Gastroesophageal sphincter (tissue), 4 donors: ENCODE measurements around the gene ADM2. TPM values are rescaled to one million over a fixed set of nuclear protein-coding genes. Genes with fewer than 3 reads are reported as not detected.

ENCODE experiments used
- ATAC-seq: fragments of 150-250 bp; one replicate; pipeline ENCODE4 v1.9.1; 2016; ENCODE audit warnings: mild to moderate bottlenecking, moderate library complexity
- H3K27ac ChIP-seq, 4 donors: fragments of 200-600 bp; sonication (generic) in 3 of 4; 1 replicate in 3 of 4; 2 replicates in 1 of 4; pipeline ENCODE4 v1.5.1; 2016 to 2019
- H3K27me3 ChIP-seq: fragments of 200-600 bp; sonication (generic); one replicate; pipeline ENCODE4 v1.5.1; 2019
- H3K36me3 ChIP-seq, 2 donors: fragments of 200-600 bp; sonication (generic); one replicate each; pipeline ENCODE4 v1.5.1; 2019; ENCODE audit warnings: control low read depth in 1 of 2
- H3K4me1 ChIP-seq, 3 donors: fragments of 200-600 bp; sonication (generic); 1 replicate in 2 of 3; 2 replicates in 1 of 3; pipeline ENCODE4 v1.5.1; 2016 to 2019; ENCODE audit warnings: control low read depth in 2 of 3
- H3K4me3 ChIP-seq, 2 donors: fragments of 200-600 bp; sonication (generic); one replicate each; pipeline ENCODE4 v1.5.1; 2019; ENCODE audit warnings: mild to moderate bottlenecking in 1 of 2, moderate library complexity in 1 of 2
- H3K9me3 ChIP-seq, 3 donors: fragments of 200-600 bp; sonication (generic); one replicate each; pipeline ENCODE4 v1.5.1; 2017 to 2019; ENCODE audit warnings: control low read depth in 2 of 3
- EP300 ChIP-seq: sonication (generic); formaldehyde crosslinking; IDR thresholded peaks from one replicate; pipeline ENCODE4 v1.6.1; 2017; ENCODE audit warnings: antibody characterized with exemption, mild to moderate bottlenecking
- POLR2A ChIP-seq, 2 donors: fragments of 450-650 bp; IDR thresholded peaks; one replicate each; pipeline ENCODE4 v1.6.1; 2017; ENCODE audit warnings: antibody characterized with exemption in 2 of 2, mild to moderate bottlenecking in 2 of 2, moderate library complexity in 1 of 2
- POLR2AphosphoS5 ChIP-seq: sonication (generic); formaldehyde crosslinking; IDR thresholded peaks from one replicate; pipeline ENCODE4 v1.6.1; 2017; ENCODE audit warnings: antibody characterized with exemption
- WGBS, 2 donors: methylation state at CpG; one replicate each; pipeline ENCODE4 v1.1.5; 2018; ENCODE audit warnings: low coverage in 1 of 2; 5-methylcytosine and 5-hydroxymethylcytosine counted together
- total RNA-seq, 4 donors: library from RNA; depleted of rRNA; stranded (reverse); fragments of >200 nt; gene quantifications; one replicate each; pipeline ENCODE4 v1.1.0, GENCODE V29; 2016
- TF ChIP-seq, protein P1 (sequence below), 4 experiments: fragments of 200-600 bp in 2 of 4; fragments of 450-650 bp in 2 of 4; sonication (generic) in 1 of 4; IDR thresholded peaks; one replicate each; pipeline ENCODE4 v1.5.1; 2017 to 2019; ENCODE audit warnings: antibody characterized with exemption in 4 of 4, mild to moderate bottlenecking in 2 of 4, moderate library complexity in 2 of 4

The ADM2 gene
- total RNA-seq, 4 donors from 2014 or later, result 0.40 TPM; not detected in 3

DNA sequence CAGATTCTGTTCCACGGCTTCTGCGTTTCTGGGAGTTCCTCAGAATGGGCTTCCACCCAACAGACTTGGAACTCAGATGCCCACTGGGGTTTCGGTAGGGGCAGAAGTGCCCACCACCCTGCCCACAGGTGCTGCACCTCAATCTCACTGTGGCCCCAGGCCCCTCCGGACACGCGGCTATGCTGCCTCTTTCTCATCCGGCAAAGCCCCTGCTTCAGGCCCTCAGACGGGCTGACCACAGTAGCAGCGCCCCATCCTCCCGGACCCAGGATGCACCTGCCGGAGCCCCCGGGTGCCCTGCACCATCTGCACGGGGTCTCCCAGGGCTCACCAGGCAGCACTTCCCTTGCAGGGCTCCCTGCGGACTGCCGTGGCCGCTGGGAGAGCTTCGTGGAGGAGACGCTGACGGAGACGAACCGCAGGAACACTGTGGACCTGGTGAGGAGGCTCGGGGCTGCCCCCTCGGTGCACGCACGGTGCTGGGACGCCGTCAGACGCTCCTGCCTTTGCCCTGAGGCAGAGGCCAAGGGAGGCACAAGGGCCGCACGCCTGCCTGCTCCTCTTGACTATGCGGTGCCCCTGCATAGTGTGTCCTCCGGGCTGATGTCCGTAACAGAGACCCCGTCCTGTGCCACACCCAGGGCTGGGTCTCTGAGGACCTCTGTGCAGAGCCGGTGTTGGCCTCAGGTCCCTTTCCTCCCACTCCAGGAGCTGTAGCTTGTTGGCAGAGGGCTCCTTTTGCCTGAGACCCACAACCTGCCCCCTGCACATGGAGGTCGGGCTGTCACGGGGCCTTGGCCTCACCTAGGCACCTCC lies 45.1 kb upstream of the ADM2 start:
- no peaks in the 10 kb centered on the region for H3K27me3 ChIP-seq
- TF ChIP-seq EP300 (no peak), POLR2A (IDR thresholded peaks at IDR 0.05) (no peak), POLR2AphosphoS5 (no peak)
- TF ChIP-seq, protein P1, sequence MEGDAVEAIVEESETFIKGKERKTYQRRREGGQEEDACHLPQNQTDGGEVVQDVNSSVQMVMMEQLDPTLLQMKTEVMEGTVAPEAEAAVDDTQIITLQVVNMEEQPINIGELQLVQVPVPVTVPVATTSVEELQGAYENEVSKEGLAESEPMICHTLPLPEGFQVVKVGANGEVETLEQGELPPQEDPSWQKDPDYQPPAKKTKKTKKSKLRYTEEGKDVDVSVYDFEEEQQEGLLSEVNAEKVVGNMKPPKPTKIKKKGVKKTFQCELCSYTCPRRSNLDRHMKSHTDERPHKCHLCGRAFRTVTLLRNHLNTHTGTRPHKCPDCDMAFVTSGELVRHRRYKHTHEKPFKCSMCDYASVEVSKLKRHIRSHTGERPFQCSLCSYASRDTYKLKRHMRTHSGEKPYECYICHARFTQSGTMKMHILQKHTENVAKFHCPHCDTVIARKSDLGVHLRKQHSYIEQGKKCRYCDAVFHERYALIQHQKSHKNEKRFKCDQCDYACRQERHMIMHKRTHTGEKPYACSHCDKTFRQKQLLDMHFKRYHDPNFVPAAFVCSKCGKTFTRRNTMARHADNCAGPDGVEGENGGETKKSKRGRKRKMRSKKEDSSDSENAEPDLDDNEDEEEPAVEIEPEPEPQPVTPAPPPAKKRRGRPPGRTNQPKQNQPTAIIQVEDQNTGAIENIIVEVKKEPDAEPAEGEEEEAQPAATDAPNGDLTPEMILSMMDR (IDR thresholded peaks at IDR 0.05), result no peak
- H3K4me3 ChIP-seq, result no peak overlapping the region
- no peaks in the 10 kb centered on the region for H3K4me1 ChIP-seq
- H3K9me3 ChIP-seq, result no peaks in the 10 kb centered on the region
- H3K36me3 ChIP-seq, result peaks cover 0 to 86% of the 10 kb centered on the region in 2 donors
- no CpG with 5 or more reads among the region's 37 CpGs for WGBS, 2 donors
- ATAC-seq, result no peak
- no peak overlapping the region for H3K27ac ChIP-seq

DNA sequence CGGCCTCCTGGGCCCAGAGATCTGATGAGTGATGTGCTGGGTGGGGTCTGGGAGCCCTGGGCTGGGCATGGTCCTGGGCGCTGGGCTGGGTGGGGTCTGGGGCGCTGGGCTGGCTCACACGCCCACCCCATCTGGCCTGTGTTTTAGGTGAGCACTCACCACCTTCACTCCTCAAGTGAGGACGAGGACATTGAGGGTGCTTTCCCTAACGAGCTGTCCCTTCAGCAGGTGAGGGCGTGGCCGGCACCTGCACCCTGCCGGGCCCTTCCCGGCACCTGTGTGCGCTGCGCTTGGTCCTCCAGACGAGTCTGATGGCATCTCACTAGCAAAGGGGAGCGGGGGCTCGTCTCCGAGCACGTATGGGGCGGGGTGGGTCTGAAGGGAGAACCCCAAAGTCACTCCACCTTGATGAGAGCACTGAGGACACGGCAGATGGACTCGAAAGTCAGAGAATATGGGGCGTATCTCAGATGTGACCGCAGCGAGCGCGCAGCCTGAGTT lies 44.5 kb upstream of the ADM2 start:
- TF ChIP-seq EP300, result no peak
- TF ChIP-seq, protein P1 (IDR thresholded peaks at IDR 0.05), result no peak
- no peak for TF ChIP-seq POLR2AphosphoS5
- TF ChIP-seq POLR2A (IDR thresholded peaks at IDR 0.05), result no peak
- Histone ChIP-seq H3K27ac (no peak overlapping the region), H3K36me3 (peaks cover 0 to 86% of the 10 kb centered on the region in 2 donors), H3K27me3 (no peaks in the 10 kb centered on the region), H3K4me1 (no peaks in the 10 kb centered on the region), H3K9me3 (no peaks in the 10 kb centered on the region), H3K4me3 (no peak overlapping the region)
- no peak for ATAC-seq
- 67 to 96% methylated on average over 2 to 4 of the region's 25 CpGs for WGBS, 2 donors

DNA sequence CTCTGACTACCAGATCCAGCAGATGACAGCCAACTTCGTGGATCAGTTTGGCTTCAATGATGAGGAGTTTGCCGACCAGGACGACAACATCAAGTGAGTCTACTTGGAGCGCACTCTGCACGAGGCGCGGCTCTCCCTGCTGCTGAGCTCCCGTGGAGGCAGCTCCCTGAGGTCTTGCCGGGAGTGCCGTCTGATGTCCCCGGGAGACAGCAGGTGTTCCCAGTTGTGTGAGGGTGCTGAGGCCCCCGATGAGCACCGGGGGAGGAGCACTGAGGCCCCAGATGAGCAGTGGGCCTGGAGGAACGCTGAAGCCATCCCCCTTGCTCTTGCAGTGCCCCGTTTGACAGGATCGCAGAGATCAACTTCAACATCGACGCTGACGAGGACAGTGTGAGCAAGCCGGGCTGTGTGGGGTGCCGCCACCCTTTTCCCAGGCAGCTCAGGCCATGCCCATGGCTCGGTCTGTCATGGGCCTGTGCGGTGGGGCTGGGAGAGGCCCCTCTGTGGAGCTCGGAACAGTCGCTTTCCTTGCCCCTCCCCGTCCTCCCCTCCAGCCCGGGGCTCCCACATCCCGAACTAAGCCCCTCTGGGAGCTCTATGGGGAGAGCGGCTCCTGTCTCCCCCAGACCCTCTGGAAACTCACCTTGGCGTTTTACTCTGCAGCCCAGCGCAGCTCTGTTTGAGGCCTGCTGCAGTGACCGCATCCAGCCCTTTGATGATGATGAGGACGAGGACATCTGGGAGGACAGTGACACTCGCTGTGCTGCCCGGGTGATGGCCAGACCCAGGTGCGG lies 43.6 kb upstream of the ADM2 start:
- 100% methylated on average over 3 of the region's 36 CpGs; no CpG with 5 or more reads in 1 of the 2 donors for WGBS, 2 donors
- Histone ChIP-seq H3K4me3 (no peak overlapping the region), H3K9me3 (no peaks in the 10 kb centered on the region), H3K27ac (no peak overlapping the region), H3K36me3 (peaks cover 0 to 86% of the 10 kb centered on the region in 2 donors), H3K4me1 (no peaks in the 10 kb centered on the region), H3K27me3 (no peaks in the 10 kb centered on the region)
- TF ChIP-seq EP300 (no peak), POLR2A (IDR thresholded peaks at IDR 0.05) (no peak), POLR2AphosphoS5 (no peak)
- TF ChIP-seq, protein P1 (IDR thresholded peaks at IDR 0.05), result no peak
- ATAC-seq, result no peak

DNA sequence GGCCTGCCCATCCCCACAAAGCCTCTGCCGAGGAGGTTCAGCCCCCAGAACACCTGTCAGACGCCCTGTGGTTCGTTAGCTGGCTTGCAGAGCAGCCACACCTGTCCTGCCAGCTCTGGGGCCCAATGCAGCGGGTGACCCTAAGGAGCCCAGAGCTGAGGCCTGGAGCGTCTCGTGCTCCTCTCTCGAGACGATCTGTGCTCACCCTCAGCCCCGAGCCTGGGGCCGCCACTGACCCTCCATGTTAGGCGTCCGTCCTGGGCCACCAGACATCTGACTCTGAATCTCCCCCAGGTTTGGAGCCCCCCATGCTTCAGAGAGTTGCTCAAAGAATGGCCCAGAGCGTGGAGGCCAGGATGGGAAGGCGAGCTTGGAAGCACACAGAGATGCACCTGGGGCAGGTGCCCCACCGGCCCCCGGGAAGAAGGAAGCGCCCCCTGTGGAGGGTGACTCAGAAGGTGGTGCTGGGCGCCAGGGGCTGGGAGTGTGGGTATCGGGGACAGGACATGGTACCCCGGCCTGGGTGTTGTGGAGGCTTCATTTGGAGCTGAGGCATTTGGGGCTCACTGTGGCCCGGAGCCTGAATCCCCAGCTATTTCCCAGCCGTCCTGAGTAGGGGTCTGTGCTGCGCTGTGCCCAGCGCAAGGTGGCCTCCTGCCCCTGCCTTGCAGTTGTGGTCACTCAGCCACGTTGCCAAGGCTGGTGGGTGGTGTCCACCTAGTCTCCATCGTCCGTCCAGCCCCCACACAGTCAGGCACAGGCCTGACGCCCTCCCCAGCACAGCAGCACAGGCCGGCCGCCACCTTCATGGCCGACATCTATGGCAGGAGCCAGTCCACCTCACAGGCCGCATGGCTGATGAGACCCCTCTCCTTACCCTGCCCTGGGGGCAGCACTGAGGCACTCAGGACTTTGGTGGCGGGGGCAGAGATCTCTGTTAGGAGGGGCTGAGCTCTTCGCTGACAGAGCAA lies 42.8 kb upstream of the ADM2 start:
- no peak overlapping the region for H3K27ac ChIP-seq
- no peak overlapping the region for H3K4me3 ChIP-seq
- WGBS, 2 donors, result no CpG with 5 or more reads among the region's 34 CpGs
- no peaks in the 10 kb centered on the region for H3K9me3 ChIP-seq
- no peak for ATAC-seq
- H3K27me3 ChIP-seq, result no peaks in the 10 kb centered on the region
- H3K4me1 ChIP-seq, result peaks cover 0 to under 1% (median 0%) of the 10 kb centered on the region in 3 donors
- peaks cover 0 to 87% of the 10 kb centered on the region in 2 donors for H3K36me3 ChIP-seq
- no peak for TF ChIP-seq POLR2A (IDR thresholded peaks at IDR 0.05)
- no peak for TF ChIP-seq POLR2AphosphoS5
- no peak for TF ChIP-seq EP300
- TF ChIP-seq, protein P1 (IDR thresholded peaks at IDR 0.05), result no peak
